Bronchial epithelial cell (primary cell): ENCODE data around the gene HCLS1. TPM values are rescaled to one million over a fixed set of nuclear protein-coding genes. Genes with fewer than 3 reads are reported as not detected.

Experiments
- DNase-seq: peaks from one replicate; pipeline ENCODE4 v3.0.0-alpha.2; 2010; ENCODE audit warnings: low read depth
- FAIRE-seq: peaks from 2 replicates; lab custom pipeline; 2011; peaks lifted over from hg19 to GRCh38; lab: Jason Lieb, UNC
- H3K27me3 ChIP-seq: 2 replicates; pipeline ENCODE4 v1.5.1; 2011; ENCODE audit warnings: low read length; ENCODE audit not compliant: control insufficient read depth, insufficient read depth
- H3K36me3 ChIP-seq: 2 replicates; pipeline ENCODE4 v1.5.1; 2011; ENCODE audit warnings: low read length; ENCODE audit not compliant: control insufficient read depth, insufficient read depth
- H3K4me3 ChIP-seq: 2 replicates; pipeline ENCODE4 v1.5.1; 2011; ENCODE audit warnings: mild to moderate bottlenecking, low read depth, low read length, control low read depth
- CTCF ChIP-seq: IDR thresholded peaks from 2 replicates; pipeline ENCODE4 v1.5.1; 2011; ENCODE audit warnings: mild to moderate bottlenecking, moderate library complexity, low read length, control low read depth, inconsistent platforms; ENCODE audit not compliant: insufficient read depth, severe bottlenecking
- total RNA-seq: library from RNA; depleted of rRNA; stranded (reverse); fragments of >200 nt; gene quantifications from 2 replicates; pipeline ENCODE4 v1.2.1, GENCODE V29; 2014

The HCLS1 gene
- total RNA-seq, 1 donor from 2014 or later: 6.3 TPM

DNA sequence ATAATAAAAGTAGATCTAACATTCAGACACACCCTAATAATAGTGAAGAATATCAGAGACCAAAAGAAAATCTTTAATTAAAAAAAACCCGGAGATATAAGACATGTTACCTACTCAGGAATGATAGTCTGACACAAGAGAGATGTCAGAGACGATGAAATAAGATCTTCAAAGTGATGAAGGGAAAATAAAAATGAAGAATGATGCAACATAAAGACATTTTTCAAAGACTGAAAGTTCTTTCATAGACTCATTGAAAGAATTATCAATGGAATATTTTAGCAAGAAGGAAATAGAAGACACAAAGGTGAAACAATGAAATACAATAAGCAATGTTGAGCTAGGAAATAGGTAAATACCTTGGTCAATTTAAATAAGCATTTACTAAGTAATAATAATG lies 19.6 kb downstream of the HCLS1 start:
- no peak for TF ChIP-seq CTCF
- H3K36me3 ChIP-seq: no peaks in the 10 kb centered on the region
- no peaks in the 10 kb centered on the region for H3K27me3 ChIP-seq
- H3K4me3 ChIP-seq: no peak overlapping the region
- DNase-seq (no peak), FAIRE-seq (no peak)

DNA sequence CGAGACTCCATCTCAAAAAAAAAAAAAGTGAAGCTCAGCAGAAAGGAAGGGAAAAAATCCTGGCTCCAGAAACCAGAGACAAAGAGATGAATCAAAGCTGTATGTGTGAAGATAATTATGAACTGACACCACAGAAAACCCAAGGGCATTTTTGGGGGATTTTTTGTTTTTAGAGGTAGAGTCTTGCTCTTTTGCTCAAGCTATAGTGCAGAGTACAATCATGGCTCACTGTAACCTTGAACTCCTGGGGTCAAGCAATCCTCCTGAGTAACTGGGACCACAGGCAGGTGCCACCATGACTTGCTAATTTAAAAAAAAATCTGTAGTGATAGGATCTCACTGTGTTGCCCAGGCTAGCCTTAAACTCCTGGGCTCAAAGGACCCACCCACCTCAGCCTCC lies 22.8 kb downstream of the HCLS1 start:
- H3K27me3 ChIP-seq: no peaks in the 10 kb centered on the region
- no peak for TF ChIP-seq CTCF
- DNase-seq (no peak), FAIRE-seq (no peak)
- H3K4me3 ChIP-seq: no peak overlapping the region
- no peaks in the 10 kb centered on the region for H3K36me3 ChIP-seq

DNA sequence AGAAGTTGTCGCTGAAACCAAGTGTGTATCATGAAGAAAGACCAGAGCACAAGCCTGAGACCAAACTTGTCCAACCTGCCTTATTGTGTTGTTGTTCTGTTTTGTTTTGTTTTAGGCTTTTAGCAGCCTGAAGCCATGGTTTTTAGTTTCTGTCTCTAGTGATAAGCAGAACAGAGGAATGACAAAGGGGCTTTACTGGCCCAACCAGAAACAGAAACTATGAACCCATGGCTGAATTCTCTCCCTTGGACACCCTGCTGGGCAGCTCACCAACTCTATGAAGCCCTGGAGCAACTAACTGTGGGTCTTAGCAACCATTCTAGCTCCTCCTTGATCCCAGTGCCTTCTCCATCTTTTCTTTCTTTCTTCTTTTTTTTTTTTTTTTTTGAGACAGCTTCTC lies 30.3 kb downstream of the HCLS1 start:
- Histone ChIP-seq H3K27me3 (no peaks in the 10 kb centered on the region), H3K36me3 (peaks cover 1% of the 10 kb centered on the region), H3K4me3 (no peak overlapping the region)
- no peak for FAIRE-seq
- no peak for TF ChIP-seq CTCF
- DNase-seq: no peak

- Histone ChIP-seq H3K36me3 (peaks cover 1% of the 10 kb centered on the region), H3K4me3 (no peak overlapping the region), H3K27me3 (no peaks in the 10 kb centered on the region)
- DNase-seq (no peak), FAIRE-seq (no peak)
- no peak for TF ChIP-seq CTCF
These were observed 31.1 kb downstream of the HCLS1 start for GRCh38 chr3:121629601-121630000.

- Histone ChIP-seq H3K27me3 (no peaks in the 10 kb centered on the region), H3K4me3 (no peak overlapping the region), H3K36me3 (peaks cover 1% of the 10 kb centered on the region)
- FAIRE-seq: no peak
- TF ChIP-seq CTCF: no peak
- DNase-seq: no peak
These were observed 33.1 kb downstream of the HCLS1 start for GRCh38 chr3:121627622-121628021.

- H3K4me3 ChIP-seq: no peak overlapping the region
- no peak for FAIRE-seq
- no peak for TF ChIP-seq CTCF
These were observed 33.5 kb downstream of the HCLS1 start for GRCh38 chr3:121627211-121627610.

More at GRCh38 chr3:121627211-121627610, 33.5 kb downstream of the HCLS1 start:
- H3K27me3 ChIP-seq: no peaks in the 10 kb centered on the region
- DNase-seq: no peak
- H3K36me3 ChIP-seq: peaks cover under 1% of the 10 kb centered on the region
